Breast epithelium (tissue), 4 donors: ENCODE measurements around the gene NGRN. TPM values are rescaled to one million over a fixed set of nuclear protein-coding genes. Genes with fewer than 3 reads are reported as not detected.
"Not testable (repeated sequence)": the region's sequence is repeated elsewhere in the genome, so short reads cannot be mapped to it uniquely, and the experiment has no call there.

ENCODE experiments used
- DNase-seq, 2 donors: peaks; one replicate each; pipeline ENCODE4 v3.0.0-alpha.2; 2019; ENCODE audit warnings: low spot score in 2 of 2
- H3K27ac ChIP-seq, 2 donors: fragments of 200-600 bp; sonication (generic) in 1 of 2; one replicate each; pipeline ENCODE4 v1.5.1; 2016 to 2019; ENCODE audit warnings: mild to moderate bottlenecking in 1 of 2
- H3K27me3 ChIP-seq, 2 donors: fragments of 200-600 bp; sonication (generic) in 1 of 2; one replicate each; pipeline versions ENCODE4 v1.5.1 to v1.6.0; 2017 to 2019; ENCODE audit warnings: control low read depth in 1 of 2, mild to moderate bottlenecking in 1 of 2
- H3K36me3 ChIP-seq: fragments of 200-600 bp; one replicate; pipeline ENCODE4 v1.5.1; 2019
- H3K4me1 ChIP-seq, 2 donors: fragments of 200-600 bp; sonication (generic); one replicate each; pipeline ENCODE4 v1.5.1; 2016 to 2019; ENCODE audit warnings: control low read depth in 1 of 2
- H3K4me3 ChIP-seq, 3 donors: fragments of 200-600 bp; sonication (generic); 1 replicate in 2 of 3; 2 replicates in 1 of 3; pipeline ENCODE4 v1.5.1; 2016 to 2019; ENCODE audit warnings: mild to moderate bottlenecking in 3 of 3, moderate library complexity in 2 of 3
- H3K9me3 ChIP-seq, 2 donors: fragments of 200-600 bp; sonication (generic) in 1 of 2; one replicate each; pipeline ENCODE4 v1.5.1; 2016 to 2019; ENCODE audit warnings: control low read depth in 1 of 2
- POLR2A ChIP-seq: fragments of 450-650 bp; IDR thresholded peaks from one replicate; pipeline ENCODE4 v1.6.1; 2016; ENCODE audit warnings: antibody characterized with exemption, mild to moderate bottlenecking, moderate library complexity
- POLR2AphosphoS5 ChIP-seq, 3 donors: sonication (generic); formaldehyde crosslinking; IDR thresholded peaks; one replicate each; pipeline ENCODE4 v1.6.1; 2017; ENCODE audit warnings: antibody characterized with exemption in 3 of 3
- intact Hi-C: fragments of 100-400 bp; cut with DNase I; formaldehyde crosslinking; loops from one replicate; pipeline ENCODE4 v1.15.1; 2023; ENCODE audit warnings: low total_unique reads
- total RNA-seq, 3 donors: library from RNA; depleted of rRNA; stranded (reverse); fragments of >200 nt; gene quantifications; one replicate each; pipeline ENCODE4 v1.1.0, GENCODE V29; 2016
- TF ChIP-seq, protein P1 (sequence below), 3 donors: fragments of 450-650 bp; IDR thresholded peaks; one replicate each; pipeline ENCODE4 v1.5.1; 2016 to 2017; ENCODE audit warnings: antibody characterized with exemption in 3 of 3, mild to moderate bottlenecking in 3 of 3, moderate library complexity in 3 of 3

NGRN gene
- total RNA-seq, 3 donors from 2014 or later: 67.7 to 99.1 (median 87.2) TPM

DNA sequence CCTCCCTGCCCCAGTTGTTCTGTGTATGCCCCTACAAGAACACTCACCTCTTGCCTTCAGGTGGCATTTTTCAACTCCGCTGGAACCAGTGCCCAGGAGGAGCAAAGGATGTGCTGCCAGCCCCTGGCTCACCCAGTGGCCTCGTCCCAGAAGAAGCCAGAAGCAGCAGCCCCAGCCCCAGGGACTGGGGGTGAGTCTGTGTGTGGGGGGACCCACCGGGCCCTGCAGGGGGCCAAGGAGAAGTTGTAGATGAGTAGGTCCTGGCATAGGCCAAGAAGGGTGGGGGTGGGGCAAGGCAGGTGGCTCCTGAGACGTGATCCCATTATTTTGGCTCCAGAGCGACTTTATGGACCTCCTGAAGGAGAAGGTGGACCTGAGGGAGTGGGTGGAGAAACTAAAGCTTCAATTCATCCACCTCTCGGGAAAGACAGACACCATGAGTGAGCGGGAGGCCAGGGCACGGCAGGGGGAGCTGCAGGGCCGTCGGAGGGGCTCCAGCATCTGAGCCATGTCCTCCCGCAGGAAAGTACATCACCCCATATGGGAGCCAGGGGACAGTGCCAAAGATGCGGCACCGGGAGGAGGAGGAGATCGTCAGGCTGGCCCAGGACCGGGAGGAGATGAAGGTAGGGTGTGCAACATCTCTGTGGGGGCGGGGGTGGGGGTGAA is 29.3 kb downstream of the NGRN start:
- Histone ChIP-seq H3K9me3 (no peaks in the 10 kb centered on the region), H3K27me3 (no peaks in the 10 kb centered on the region), H3K27ac (no peak overlapping the region), H3K36me3 (no peaks in the 10 kb centered on the region), H3K4me1 (no peaks in the 10 kb centered on the region), H3K4me3 (no peak overlapping the region)
- intact Hi-C loops: no loop called here
- TF ChIP-seq POLR2AphosphoS5 (IDR thresholded peaks at IDR 0.05): no peak
- TF ChIP-seq, protein P1, sequence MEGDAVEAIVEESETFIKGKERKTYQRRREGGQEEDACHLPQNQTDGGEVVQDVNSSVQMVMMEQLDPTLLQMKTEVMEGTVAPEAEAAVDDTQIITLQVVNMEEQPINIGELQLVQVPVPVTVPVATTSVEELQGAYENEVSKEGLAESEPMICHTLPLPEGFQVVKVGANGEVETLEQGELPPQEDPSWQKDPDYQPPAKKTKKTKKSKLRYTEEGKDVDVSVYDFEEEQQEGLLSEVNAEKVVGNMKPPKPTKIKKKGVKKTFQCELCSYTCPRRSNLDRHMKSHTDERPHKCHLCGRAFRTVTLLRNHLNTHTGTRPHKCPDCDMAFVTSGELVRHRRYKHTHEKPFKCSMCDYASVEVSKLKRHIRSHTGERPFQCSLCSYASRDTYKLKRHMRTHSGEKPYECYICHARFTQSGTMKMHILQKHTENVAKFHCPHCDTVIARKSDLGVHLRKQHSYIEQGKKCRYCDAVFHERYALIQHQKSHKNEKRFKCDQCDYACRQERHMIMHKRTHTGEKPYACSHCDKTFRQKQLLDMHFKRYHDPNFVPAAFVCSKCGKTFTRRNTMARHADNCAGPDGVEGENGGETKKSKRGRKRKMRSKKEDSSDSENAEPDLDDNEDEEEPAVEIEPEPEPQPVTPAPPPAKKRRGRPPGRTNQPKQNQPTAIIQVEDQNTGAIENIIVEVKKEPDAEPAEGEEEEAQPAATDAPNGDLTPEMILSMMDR (IDR thresholded peaks at IDR 0.05): no peak
- no peak for TF ChIP-seq POLR2A
- DNase-seq: no peak

DNA sequence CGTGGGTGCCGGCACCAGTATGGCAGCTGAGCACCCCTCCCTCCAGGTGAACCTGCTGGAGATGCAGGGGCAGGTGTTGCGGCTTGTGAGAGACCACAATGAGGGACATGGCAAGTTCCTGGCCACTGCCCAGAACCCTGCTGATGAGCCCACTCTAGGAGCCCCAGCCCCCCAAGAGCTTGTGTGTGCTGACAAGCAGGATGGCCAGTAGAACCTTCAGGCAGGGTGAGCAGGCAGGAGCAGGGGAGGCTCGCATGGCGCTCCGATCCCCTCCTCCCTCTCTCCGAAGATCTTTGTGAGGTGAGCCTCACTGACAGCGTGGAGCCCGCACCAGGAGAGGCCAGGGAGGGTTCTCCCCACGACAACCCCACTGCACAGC is 29.8 kb downstream of the NGRN start:
- no peaks in the 10 kb centered on the region for H3K9me3 ChIP-seq
- no peaks in the 10 kb centered on the region for H3K27me3 ChIP-seq
- TF ChIP-seq, protein P1 (IDR thresholded peaks at IDR 0.05): no peak
- no peak for TF ChIP-seq POLR2A
- no peak for TF ChIP-seq POLR2AphosphoS5 (IDR thresholded peaks at IDR 0.05)
- DNase-seq: no peak
- no peaks in the 10 kb centered on the region for H3K36me3 ChIP-seq
- intact Hi-C loops: no loop called here
- no peaks in the 10 kb centered on the region for H3K4me1 ChIP-seq
- H3K4me3 ChIP-seq: no peak overlapping the region
- no peak overlapping the region for H3K27ac ChIP-seq

DNA sequence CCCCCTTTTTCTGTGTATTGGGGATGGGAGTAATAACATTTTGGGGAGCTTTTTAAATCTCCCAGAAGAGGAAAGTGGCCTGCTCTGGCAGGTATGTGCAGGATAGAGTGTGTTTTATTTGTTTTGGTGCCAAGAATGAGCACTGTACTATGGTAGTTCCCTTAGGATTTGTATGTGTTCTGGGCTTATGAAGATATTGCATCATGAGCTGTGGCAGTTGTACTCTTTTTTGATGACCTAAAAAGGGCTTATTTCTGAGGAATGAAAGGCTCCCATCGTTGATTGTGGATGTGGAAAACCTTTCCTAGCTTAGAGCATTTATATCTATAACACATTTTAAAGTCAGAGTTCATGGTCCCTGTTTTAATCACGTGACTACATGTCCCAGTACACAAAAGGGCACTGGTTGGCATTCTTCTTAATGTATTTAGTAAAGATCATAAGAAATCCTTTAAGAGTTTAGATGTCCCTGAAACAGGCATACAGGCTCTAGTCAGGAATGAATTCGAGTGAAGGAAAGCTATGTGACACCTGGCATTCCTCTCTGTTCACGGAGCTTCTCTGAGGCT is 30.9 kb downstream of the NGRN start:
- H3K9me3 ChIP-seq, H3K27ac ChIP-seq, intact Hi-C loops, DNase-seq, H3K27me3 ChIP-seq, H3K36me3 ChIP-seq, H3K4me1 ChIP-seq, H3K4me3 ChIP-seq: not testable (repeated sequence)

DNA sequence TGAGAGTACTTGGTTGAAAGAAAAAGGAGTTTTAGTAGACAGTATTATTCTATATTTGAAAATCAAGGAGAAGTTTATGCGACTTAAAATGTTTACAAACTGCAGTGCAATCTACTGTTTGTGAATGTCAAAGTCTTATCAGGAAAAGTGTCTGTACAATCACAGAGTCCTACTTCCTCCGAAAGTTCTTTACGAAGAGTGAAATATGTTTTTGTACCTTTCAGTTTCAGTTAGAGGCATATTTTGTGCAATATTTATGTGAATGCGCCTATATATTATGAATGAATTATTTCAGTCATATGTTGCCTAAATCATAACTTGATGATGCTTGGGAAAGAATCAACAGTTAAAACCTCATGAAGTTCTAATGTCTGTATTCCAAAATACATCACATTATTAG is 31.5 kb downstream of the NGRN start:
- H3K27ac ChIP-seq: no peak overlapping the region
- no peak for TF ChIP-seq POLR2AphosphoS5 (IDR thresholded peaks at IDR 0.05)
- no peak for TF ChIP-seq POLR2A
- TF ChIP-seq, protein P1 (IDR thresholded peaks at IDR 0.05): no peak
- H3K9me3 ChIP-seq: no peaks in the 10 kb centered on the region
- intact Hi-C loops: no loop called here
- no peak overlapping the region for H3K4me3 ChIP-seq
- no peaks in the 10 kb centered on the region for H3K4me1 ChIP-seq
- DNase-seq: no peak
- no peaks in the 10 kb centered on the region for H3K27me3 ChIP-seq
- H3K36me3 ChIP-seq: no peaks in the 10 kb centered on the region

DNA sequence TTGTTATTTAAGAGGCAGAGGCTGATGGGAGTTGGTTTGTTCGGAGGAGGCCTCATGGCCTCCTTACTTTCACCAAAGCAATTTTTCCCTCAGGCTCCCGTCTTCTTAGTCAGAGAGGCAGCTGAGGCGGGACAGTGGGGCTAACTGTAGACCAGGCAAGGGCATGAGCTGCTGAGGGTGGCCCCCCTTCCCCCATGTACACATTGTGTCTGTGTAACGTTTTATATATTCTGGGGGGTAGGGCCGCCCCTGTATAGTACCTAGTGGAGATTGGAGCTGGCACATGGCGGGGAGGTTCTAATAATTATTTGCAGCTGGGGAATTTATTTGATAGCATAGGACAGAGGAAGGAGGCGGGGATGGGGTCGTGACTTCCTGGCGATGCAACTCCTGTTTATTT is 35.1 kb downstream of the NGRN start:
- DNase-seq: no peak
- Histone ChIP-seq H3K27me3 (no peaks in the 10 kb centered on the region), H3K4me1 (no peaks in the 10 kb centered on the region), H3K36me3 (no peaks in the 10 kb centered on the region), H3K27ac (no peak overlapping the region), H3K4me3 (no peak overlapping the region), H3K9me3 (no peaks in the 10 kb centered on the region)
- no peak for TF ChIP-seq POLR2AphosphoS5 (IDR thresholded peaks at IDR 0.05)
- TF ChIP-seq, protein P1 (IDR thresholded peaks at IDR 0.05): no peak
- intact Hi-C loops: no loop called here
